Inferior parietal cortex (tissue), 1 donor: ENCODE results near the gene RSRC1.
"Not testable (repeated sequence)": the region's sequence is repeated elsewhere in the genome, so short reads cannot be mapped to it uniquely, and the experiment has no call there.

Experiments
- DNase-seq: peaks from one replicate; pipeline ENCODE4 v3.0.0-alpha.2; 2016; ENCODE audit errors: extremely low spot score

RSRC1 gene, protein sequence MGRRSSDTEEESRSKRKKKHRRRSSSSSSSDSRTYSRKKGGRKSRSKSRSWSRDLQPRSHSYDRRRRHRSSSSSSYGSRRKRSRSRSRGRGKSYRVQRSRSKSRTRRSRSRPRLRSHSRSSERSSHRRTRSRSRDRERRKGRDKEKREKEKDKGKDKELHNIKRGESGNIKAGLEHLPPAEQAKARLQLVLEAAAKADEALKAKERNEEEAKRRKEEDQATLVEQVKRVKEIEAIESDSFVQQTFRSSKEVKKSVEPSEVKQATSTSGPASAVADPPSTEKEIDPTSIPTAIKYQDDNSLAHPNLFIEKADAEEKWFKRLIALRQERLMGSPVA

DNA sequence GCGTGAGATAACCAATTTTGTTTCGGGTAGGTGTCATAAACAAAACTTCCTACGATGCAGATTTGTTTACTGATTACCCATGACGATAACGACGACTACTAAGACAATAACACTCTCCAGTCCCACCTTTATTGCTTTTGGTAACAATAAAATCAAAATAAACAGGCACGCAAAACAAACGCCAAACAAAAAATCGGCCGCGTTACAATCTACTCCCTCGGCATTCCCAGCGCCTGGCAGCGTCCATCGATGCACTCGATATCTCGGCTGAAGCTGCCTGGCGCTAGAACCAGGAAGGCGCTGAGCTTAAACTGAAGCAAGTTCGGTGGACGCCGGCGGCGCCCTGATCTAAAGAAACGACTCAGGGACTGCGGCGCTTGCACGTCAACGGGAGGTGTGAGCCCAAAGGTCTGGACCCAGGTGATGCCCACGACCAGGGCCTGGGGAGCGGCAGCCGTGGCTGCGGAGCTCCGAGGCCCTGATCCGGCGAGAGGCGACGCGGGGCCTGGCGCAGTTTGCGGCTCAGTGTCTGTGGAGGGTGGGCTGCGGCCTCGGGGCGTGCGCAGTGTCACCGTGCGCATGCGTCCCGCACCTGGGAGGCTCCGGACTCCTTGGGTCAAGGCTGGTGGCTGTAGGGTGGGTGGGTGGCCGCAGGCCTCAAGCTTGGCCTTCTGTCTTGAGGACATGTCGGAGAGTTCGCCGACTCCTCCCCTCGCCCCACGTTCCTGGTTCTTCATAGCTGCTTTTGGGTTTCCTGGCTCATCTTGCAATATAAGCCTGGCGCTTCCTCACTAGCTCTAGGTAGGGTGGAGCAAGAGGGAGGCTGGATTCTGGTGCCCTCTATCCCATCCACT lies at the start of gene RSRC1:
Gene RSRC1 (plus strand): TSS at position 286 of the 854 bp plus-strand sequence. CDS start 12,016 bp downstream, outside the sequence.
- DNase-seq = peak; percentile 85

- not testable (repeated sequence) for DNase-seq
These were observed 44.3 kb upstream of the RSRC1 start for GRCh38 chr3:158065574-158065973.

GRCh38 chr3:158072790-158073189 lies 37.1 kb upstream of the RSRC1 start:
- DNase-seq = no peak

DNA sequence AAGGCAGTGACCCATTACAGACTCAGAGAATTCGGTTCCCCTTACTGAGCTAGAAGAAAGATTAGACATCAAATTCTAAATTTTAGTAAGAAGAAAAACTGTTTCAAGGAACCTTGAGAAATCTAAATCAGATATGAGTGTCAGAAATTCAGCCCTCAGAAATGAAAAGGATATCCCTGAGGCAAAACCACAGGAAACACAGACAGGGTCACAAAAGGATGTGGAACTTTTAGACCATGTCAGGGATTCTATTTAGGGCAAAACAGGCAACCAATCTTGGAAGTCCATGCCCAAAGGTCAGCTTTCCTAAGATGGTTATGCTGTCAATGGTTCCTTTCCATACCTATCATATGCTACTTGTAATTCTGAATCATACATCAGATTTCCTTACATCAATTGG lies 35.3 kb upstream of the RSRC1 start:
- DNase-seq = no peak

GRCh38 chr3:158079599-158079998 lies 30.3 kb upstream of the RSRC1 start:
- no peak for DNase-seq

DNA sequence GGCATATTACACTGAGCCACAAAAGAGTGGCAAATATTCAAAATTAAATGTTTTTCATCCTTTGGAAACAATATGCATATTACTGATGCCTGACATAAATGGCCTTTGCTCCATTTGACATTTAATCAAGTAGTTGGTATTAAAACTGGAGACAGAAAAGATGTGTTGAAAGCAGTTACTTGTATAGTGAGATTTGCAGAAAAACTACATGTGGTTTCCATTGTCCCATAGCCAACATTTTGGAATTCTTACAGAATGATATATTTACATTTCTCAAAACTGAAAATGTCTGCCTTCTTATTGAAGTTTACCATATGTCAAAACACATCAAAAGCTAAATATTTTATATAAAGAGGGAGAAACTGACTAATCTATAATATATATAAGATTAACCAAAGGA lies 25.2 kb upstream of the RSRC1 start:
- no peak for DNase-seq

- no peak for DNase-seq
These were observed 24.5 kb upstream of the RSRC1 start for GRCh38 chr3:158085358-158085757.

DNA sequence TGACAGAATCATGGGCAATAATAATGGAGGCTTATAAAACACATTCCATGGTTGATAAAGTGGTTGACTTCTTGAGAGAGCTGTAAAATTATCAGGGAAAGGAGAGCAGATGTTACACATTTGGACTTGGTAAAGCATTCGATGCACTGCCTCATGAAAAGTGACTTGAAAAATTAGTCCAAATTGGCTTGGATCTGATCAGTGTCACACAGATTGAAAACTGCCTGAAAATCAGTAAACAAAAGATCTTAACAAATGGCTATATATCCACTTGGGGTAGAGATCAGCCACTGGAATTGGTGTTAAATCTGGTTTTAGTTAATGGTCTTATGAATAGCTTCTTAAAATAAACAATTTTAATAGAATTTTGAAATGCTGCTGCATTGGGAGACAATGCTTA lies 24.0 kb upstream of the RSRC1 start:
- no peak for DNase-seq

GRCh38 chr3:158086361-158086760 lies 23.5 kb upstream of the RSRC1 start:
- DNase-seq = no peak

GRCh38 chr3:158086776-158087175 lies 23.1 kb upstream of the RSRC1 start:
- DNase-seq = no peak

GRCh38 chr3:158091531-158091930 lies 18.4 kb upstream of the RSRC1 start:
- no peak for DNase-seq

DNA sequence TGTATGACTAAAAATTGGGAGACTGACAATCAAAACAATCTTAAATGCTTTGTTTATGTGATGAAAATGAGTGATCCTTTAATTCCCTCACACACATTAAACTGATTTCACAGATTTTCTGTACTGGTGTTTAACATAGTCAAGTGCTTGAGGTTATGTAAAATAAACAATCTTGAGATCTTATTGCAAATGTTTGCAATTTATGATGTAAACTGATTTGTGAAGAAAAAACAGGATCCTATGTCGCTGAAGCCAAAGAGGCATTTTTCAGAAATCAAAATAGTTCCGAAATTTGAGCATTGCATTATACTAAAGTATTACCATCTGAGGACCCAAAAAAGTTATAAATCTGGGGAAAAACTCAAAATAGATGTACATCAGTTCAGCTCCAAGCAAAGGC lies 16.4 kb upstream of the RSRC1 start:
- no peak for DNase-seq

DNA sequence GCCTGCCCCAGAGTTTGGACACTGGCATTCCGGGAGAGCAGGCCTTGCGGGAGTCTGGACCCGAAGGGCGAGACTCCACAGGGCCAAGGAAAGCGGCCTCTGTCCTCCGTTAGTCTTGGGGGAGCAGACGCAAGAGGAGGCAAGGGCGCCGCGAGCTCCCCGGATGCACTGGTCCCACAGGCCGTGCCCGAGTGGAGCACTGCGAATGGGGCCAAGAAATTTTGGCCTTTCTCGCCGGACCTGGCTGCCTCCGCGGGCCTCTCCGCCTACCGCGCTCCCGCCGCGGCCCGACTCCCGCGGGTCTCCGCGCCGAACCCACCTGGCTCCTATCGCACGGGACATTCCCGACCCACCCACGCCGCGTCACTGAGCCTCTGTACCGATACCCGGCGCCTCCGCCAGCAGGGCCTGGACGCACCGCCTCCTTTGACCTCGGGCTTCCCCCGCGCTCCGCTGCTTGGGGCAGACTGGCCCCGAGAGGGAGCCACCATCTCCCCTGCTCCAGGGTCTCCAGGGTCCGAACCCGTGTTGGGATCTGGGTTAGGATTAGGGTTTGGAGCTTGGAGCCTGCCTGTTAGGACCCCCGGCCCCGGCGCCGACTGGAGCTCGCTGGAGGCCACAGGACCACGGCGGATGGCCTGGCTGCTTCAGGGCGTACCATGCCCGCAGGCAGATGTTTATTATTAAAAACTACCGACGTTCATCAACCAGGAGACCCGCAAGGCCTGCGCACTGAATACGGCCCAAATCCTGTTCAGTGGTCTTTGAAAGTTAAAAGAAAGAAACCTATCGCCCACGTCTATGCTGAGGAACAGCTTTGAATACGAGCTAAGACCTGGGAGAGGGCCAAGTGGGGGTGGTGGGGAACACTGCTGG lies 15.4 kb upstream of the RSRC1 start:
- no peak for DNase-seq

- DNase-seq = no peak
These were observed 14.6 kb upstream of the RSRC1 start for GRCh38 chr3:158095111-158095813.

DNA sequence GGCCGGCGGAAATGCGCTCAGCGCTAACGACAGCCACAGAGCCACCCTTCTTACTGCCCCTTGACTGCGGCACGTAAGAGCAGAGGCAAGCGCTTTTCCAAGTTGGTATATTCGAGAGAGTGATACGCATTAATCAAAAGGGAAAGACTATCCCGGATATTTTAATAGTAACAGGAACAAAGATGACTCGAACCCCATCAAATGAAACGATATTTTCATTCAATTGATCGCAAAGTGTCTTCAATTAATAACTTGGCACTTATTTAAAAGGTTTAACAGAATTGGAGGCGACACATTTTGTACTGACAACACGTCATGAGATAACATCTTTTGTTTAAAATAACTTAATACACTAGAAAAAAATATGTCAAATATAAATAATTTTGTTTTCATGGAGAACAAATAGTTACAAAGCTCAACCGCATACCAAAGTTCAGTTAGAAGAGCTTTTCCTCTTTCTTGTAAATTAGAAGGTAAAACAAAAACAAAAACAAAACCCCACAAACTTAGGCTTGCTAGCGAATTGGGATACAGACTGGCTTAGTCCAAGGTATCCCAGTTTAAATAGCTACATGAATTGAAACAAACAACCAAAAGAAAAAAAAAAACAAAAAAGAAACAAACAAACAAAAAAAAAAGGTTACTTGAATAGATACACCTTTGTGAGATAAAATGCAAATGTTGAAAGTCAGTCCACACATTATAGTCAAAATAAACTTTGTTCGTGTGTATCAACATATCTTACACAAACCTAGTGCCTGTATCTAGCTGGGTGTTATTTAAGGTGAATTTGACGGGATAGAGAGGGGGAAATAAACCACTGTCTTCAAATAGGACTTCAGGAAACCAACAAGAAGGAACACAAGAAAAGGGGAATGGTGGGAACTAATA lies 13.8 kb upstream of the RSRC1 start:
- no peak for DNase-seq

GRCh38 chr3:158097081-158097592 lies 12.8 kb upstream of the RSRC1 start:
- no peak for DNase-seq

DNA sequence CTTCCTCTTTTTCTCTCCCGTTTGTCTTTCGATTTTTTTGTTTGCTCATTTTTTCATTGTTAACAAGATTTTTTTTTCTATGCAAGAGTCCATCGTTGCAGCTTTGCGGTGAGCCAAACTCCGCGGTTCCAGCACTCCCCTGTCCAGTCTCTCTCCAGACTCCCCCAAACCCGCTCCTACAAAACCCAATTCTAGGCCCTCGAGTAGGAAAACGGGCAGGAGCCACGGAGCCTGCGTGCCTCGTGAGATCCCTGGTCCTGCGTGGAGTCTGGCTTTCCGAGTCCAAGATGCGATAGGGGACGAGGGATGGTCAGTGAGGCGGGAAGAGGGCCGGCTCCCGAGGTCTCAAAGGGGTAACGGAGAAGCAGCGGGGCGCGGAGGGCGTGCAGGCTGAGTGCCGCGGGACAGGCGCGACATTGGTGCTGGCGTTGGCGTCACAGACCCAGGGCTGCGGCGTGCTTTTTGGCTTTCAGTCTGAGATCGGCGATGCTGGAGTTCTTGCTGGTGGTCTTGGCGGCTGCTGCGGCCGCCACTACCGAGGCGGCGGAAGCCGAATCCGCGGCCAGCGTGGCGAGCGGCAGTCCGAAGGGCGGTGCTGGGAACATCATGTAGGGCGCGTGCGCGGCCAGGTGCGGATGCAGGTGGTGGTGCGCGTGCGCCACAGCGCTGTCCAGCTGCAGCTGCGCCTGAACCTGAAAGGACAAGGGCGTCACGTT lies 12.1 kb upstream of the RSRC1 start:
- DNase-seq = no peak

DNA sequence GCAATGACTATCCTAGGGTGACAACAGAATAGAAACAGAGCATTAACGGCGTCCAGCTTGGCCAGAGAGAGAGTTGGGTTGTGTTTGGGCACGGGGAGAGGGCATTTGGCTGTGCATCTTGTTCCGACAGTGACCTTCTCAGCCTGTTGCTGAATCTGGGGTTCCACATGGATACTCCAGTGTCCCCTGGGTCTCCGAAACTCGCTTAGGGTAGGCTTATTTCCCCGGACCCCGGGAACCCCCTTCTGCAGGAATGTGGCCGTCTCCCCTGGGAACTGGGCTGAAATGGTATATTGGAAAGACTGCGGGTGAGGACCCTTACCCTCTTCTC lies 11.6 kb upstream of the RSRC1 start:
- no peak for DNase-seq

DNA sequence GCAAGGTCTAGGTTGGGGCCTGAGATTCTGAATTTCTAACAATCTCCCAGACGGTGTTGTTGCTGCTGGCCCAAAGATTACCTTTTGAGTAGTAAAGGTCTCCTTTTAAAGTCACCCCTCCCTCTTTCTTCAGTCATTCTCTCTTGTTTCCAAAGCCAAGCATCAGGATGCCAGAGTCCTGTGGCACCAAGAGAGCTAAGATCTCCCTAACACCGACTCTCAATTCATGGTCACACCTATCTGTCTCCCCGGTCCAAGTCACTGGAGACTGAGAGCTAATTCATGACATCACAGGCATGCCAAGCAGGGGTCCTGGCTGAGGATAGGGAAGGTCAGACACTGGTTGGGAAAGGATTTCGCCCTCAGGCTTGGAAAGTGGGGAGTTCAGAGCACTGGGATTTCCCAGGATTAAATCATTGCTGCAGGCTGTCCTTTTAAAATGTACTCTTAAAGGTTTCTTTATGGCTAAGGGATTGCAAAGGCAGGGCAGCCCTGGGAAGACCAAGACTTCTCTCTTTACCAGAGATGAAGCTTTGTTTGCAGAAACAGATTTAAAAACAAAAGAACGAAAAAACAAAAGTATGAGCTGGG lies 11.0 kb upstream of the RSRC1 start:
- no peak for DNase-seq
